Subcutaneous adipose tissue (tissue), 4 donors: ENCODE results near the gene MRPL47. TPM values are rescaled to one million over a fixed set of nuclear protein-coding genes. Genes with fewer than 3 reads are reported as not detected.

Source experiments
- total RNA-seq, 4 donors: library from RNA; depleted of rRNA; stranded (reverse); fragments of >200 nt; gene quantifications; one replicate each; pipeline ENCODE4 v1.1.0, GENCODE V29; 2016
- TF ChIP-seq, protein P1 (sequence below): fragments of 450-650 bp; IDR thresholded peaks from one replicate; pipeline ENCODE4 v1.5.1; 2016; ENCODE audit warnings: low read depth, mild to moderate bottlenecking, control low read depth, antibody characterized with exemption, moderate library complexity

MRPL47 gene
- total RNA-seq: 10 to 100 TPM; 12.6 to 58.0 (median 19.4) TPM

DNA sequence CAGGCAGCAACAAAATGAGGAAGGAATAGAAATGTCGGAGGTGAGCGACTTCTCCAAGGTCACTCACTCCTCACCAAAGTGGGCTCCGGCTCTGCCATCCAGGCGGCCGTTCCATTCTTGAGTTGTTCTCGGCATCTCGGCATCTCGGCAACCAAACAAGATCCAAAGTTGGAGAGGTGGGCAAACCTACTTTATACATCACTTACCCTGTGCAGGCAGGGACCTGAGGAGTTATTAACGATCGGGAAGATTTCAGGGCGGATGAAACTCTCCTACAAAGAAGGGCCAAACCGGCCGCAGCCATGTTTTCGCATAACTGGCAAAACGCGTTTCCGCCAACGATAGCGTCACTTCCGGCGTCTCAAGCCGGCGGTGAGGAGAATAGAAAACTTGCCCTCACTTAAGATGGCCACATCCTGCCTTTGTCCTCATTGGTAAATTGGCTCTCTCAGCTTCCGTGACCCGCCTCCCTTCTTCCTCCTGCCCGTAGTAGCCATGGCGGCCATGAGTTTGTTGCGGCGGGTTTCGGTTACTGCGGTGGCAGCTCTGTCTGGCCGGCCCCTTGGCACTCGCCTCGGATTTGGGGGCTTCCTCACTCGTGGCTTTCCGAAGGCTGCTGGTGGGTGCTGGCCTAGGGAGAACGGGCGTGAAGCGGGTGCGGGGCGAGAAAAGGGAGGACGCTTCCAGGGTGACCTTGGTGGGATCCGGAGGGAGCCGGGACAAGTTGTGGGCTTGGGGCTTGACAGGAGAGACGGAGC is at the start of gene MRPL47, which contains the start of gene NDUFB5:
TSS of gene MRPL47 (minus strand) at position 318 of the 758 bp plus-strand sequence. CDS start at position 304, 14 bp downstream.
TSS of gene NDUFB5 (plus strand) at position 474 of the 758 bp plus-strand sequence. CDS start at position 496, 22 bp downstream.
- TF ChIP-seq, protein P1, sequence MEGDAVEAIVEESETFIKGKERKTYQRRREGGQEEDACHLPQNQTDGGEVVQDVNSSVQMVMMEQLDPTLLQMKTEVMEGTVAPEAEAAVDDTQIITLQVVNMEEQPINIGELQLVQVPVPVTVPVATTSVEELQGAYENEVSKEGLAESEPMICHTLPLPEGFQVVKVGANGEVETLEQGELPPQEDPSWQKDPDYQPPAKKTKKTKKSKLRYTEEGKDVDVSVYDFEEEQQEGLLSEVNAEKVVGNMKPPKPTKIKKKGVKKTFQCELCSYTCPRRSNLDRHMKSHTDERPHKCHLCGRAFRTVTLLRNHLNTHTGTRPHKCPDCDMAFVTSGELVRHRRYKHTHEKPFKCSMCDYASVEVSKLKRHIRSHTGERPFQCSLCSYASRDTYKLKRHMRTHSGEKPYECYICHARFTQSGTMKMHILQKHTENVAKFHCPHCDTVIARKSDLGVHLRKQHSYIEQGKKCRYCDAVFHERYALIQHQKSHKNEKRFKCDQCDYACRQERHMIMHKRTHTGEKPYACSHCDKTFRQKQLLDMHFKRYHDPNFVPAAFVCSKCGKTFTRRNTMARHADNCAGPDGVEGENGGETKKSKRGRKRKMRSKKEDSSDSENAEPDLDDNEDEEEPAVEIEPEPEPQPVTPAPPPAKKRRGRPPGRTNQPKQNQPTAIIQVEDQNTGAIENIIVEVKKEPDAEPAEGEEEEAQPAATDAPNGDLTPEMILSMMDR: no peak

DNA sequence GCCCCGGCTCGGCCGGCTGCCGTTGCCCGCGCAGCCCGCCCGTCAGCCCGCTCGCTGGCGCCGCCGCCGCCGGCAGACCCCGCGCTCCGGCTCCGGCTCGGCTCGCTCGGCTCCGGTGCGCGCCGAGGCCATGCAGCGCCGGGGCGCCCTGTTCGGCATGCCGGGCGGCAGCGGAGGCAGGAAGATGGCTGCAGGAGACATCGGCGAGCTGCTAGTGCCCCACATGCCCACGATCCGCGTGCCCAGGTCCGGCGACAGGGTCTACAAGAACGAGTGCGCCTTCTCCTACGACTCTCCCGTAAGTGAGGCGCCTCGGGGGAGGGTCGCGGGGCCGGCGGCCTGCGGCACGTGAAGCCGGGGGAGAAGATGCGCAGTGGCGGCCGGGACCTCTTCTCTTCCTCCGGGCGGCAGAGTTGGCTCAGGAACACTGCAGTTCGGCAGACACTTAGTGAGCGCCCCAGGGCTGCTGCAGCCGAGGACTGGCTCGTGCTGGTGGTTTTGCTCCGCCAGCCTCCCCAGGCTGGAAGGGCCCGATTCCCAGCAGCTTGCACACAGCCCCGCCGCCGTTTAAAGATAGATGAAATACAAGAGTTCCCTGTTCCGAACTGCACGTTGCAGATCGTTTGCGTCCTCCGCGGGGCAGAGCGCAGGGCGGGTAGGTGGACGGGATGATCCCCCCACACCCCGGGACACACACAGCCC is 48.8 kb upstream of the MRPL47 start:
- TF ChIP-seq, protein P1: no peak

DNA sequence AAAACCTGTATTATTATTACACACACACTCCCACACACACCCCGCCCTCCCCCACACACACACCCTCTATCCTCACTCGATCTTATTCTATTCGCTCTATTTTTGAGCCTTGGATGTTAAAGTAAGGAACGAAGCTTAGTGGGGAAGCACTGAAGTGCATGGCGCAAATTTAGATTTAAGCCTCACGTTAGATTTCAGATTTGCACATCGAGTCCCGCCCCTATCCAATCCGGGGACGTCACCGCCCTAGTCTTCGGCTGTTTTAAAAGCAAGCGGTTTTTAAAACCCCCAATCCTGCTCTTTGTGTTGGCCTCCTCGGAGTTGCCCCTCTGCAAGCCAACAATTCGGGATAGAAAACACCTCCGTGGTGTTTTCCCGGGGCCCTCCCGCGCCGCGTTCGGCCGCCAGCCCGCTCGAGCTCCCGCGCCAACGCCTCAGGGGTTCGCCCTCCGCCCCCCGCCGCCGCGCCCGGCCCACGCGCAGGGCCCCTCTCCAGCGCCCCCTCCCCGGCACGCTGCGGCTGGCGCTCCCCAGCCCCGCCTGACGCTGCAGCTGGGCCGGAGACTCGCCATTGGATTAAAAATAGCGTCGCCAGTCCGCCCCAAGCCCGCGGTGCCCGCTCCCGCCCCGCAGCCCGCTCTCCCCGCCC is 48.1 kb upstream of the MRPL47 start, which contains the start of gene USP13:
TSS of gene USP13 (plus strand) at position 594 of the 649 bp plus-strand sequence. CDS start 186 bp downstream, outside the sequence.
- TF ChIP-seq, protein P1: no peak

DNA sequence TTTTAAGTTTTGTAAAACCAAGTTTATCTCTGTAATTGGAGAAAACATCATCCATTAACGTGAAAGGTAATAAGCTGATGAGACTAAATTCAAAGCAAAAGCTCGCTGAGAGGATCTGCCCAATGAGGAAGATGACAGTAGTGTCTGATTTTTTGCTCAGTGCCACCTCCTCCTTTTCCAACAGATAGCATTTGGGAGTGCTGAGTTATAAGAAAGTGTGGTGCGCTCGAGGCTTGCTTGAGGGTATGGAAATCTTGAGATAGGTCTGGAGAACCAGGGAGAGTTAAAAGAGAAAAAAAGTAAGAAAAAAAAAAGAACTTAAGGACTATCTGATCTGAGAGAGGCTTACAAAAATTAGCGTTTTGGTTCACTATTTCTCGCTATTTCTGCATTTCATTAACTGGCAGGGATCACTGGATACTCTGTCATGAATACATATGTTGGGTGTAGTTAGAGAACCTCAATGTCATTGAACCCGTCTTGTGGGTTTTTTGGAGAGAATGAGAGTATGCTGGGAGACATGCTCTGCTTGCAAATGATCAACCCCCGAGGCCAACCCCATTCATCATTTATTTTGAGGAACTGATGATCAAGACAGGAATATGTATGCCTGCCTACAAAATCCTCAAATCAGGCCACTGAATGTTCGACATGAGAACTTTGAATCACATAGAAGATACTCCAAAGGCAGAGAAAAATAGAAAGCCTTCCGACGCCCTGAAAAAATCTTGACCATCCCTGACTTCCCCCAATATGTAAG is 47.4 kb upstream of the MRPL47 start:
- TF ChIP-seq, protein P1: no peak

DNA sequence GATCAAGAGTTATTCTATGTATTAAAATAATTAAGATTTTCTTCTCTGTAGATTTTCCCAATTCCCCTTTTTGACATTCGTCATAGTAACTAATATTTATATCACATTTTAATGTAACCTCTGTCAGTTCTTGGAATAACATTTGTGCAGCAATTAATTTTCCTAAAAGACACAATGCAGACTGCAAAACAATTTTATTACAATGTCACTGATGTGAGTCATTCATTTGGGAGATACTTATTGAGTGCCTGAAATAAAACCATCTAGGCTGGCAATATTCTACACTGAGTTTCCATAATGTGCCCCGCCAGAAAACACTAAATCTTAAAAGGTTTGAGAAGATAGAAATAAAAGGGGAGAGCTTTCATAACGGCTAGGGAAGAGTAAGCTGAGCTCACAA is 41.7 kb upstream of the MRPL47 start:
- TF ChIP-seq, protein P1: no peak

DNA sequence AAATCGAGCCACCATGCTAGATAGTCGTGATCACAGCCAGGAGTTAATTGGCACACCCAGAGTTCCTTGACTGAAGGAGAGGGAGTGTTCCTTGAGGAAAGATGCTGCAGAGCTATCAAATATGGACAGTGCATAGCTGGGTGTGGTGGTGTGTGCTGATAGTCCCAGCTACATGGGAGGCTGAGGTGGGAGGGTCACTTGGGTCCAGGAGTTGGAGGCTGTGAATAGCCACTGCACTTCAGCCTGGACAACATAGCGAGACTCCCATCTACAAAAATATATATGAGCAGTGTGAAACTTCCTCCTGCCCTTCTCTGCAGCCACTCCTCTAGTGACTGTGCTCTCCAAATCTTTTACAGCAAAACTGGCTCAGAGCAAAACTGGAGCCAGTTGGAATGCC is 38.4 kb upstream of the MRPL47 start:
- TF ChIP-seq, protein P1: no peak
